ENCODE data around the gene MATN3. TPM values are rescaled to one million over a fixed set of nuclear protein-coding genes. Genes with fewer than 3 reads are reported as not detected.

The MATN3 gene
- total RNA-seq, 4 donors from 2014 or later: 0.11 to 1.5 (median 0.60) TPM

DNA sequence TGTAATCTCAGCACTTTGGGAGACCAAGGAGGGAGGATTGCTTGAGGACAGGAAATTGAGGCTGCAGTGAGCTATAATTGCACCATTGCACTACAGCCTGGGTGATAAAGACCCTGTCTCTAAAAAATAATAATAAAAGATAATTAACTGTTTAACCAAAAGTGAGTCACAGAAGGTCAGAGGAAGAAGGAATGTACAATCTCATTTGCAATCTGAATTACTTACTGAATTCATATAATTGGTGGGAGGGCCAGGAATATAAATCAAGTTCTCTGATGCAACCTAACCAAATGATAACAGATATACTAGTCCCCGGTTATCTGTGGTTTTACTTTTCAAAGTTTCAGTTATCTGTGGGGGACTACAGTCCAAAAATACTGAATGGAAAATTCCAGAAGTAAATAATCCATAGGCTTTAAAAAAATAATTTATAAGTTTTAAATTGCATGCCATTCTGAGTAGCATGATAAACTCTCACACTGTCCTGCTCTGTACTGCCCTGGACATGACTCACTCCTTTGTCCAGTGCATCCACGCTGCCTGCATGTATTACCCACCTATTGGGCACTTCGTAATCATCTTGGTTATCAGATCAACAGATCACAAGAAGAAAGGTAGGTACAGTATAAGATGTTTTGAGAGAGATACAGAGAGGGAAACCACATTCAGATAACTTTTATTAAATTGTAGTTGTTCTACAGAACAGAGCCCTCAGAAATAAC lies 12.8 kb upstream of the MATN3 start:
- H3K4me3 ChIP-seq (ENCODE audit: low read depth, poor library complexity, severe bottlenecking): no peak overlapping the region
- TF ChIP-seq, protein P1, sequence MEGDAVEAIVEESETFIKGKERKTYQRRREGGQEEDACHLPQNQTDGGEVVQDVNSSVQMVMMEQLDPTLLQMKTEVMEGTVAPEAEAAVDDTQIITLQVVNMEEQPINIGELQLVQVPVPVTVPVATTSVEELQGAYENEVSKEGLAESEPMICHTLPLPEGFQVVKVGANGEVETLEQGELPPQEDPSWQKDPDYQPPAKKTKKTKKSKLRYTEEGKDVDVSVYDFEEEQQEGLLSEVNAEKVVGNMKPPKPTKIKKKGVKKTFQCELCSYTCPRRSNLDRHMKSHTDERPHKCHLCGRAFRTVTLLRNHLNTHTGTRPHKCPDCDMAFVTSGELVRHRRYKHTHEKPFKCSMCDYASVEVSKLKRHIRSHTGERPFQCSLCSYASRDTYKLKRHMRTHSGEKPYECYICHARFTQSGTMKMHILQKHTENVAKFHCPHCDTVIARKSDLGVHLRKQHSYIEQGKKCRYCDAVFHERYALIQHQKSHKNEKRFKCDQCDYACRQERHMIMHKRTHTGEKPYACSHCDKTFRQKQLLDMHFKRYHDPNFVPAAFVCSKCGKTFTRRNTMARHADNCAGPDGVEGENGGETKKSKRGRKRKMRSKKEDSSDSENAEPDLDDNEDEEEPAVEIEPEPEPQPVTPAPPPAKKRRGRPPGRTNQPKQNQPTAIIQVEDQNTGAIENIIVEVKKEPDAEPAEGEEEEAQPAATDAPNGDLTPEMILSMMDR (IDR thresholded peaks at IDR 0.05): no peak
- no peak for TF ChIP-seq POLR2A (IDR thresholded peaks at IDR 0.05)
- 82 to 86% methylated on average over 3 of the region's 3 CpGs for WGBS, 2 donors
- intact Hi-C loops (cut with DNase I; ENCODE audit: low total_unique reads): no loop called here
- no peak for DNase-seq (ENCODE audit: low spot score in 2 of 2)

DNA sequence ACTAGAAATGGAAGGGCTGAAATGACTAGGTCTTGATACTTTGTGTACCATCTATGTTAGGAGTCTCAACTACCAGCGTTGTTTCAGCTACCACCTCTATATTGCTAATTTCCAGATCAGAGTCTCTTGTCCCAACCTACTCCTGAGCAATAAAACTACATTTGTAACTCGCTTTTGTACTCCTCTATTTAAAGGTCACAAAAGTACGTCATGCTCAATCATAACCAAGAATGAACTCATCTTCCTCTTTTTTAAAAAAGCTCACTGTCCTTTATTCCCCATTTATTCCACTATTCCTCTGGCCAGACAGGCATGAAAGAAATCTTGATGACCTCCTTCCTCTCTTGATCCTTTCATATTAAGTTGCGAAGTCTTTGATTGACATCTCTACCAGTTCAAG lies 11.2 kb upstream of the MATN3 start:
- no peak overlapping the region for H3K4me3 ChIP-seq (ENCODE audit: low read depth, poor library complexity, severe bottlenecking)
- WGBS, 2 donors: 91 to 94% methylated on average over 4 of the region's 4 CpGs

DNA sequence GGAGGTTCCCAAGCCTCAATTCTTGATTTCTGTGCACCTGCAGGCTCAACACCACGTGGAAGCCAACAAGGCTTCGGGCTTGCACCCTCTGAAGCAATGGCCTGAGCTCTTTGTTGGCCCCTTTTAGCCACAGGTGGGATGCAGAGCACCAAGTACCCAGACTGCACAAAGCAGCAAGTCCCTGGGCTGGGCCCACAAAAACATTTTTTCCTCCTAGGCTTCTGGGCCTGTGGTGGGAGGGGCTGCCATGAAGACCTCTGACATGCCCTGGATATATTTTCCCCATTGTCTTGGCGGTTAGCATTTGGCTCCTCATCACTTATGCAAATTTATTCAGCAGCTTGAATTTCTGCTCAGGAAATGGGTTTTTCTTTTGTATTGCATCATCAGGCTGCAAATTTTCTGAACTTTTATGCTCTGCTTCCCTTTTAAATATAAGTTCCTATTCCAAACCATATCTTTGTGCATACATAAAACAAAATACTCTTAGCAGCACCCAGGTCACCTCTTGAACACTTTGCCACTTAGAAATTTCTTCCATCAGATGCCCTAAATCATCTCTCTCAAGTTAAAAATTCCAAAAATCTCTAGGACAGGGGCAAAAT lies 9.0 kb upstream of the MATN3 start:
- no peak overlapping the region for H3K4me3 ChIP-seq (ENCODE audit: low read depth, poor library complexity, severe bottlenecking)
- TF ChIP-seq POLR2A (IDR thresholded peaks at IDR 0.05): no peak
- TF ChIP-seq, protein P1 (IDR thresholded peaks at IDR 0.05): no peak
- intact Hi-C loops (cut with DNase I; ENCODE audit: low total_unique reads): no loop called here
- no peak for DNase-seq (ENCODE audit: low spot score in 2 of 2)
- 91 to 95% methylated on average over 3 of the region's 3 CpGs for WGBS, 2 donors

More for the DNA sequence above, 11.2 kb upstream of the MATN3 start:
- intact Hi-C loops (cut with DNase I; ENCODE audit: low total_unique reads): no loop called here
- DNase-seq (ENCODE audit: low spot score in 2 of 2): no peak
- TF ChIP-seq, protein P1 (IDR thresholded peaks at IDR 0.05): no peak
- TF ChIP-seq POLR2A (IDR thresholded peaks at IDR 0.05): no peak

DNA sequence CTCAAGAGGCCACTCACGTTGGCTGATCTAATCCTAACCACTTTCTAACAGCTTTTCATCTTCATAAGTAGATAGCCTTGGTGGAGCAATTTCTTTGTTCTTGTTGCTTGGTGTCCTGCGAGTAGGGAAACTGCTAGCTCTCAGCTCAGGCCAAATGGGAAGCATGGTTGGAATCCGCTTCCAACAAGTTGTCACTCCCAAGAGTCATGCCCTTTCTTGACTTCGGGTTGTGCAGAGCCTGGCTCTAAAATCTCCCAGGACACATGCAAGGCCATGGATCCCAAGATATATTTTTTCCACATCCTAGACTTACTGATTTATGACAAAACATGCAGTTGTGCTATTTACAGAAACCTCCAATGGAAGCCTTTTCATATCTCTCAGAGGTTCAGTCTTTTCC lies 7.3 kb upstream of the MATN3 start:
- DNase-seq (ENCODE audit: low spot score in 2 of 2): no peak
- H3K4me3 ChIP-seq (ENCODE audit: low read depth, poor library complexity, severe bottlenecking): no peak overlapping the region
- intact Hi-C loops (cut with DNase I; ENCODE audit: low total_unique reads): no loop called here
- 70 to 91% methylated on average over 4 of the region's 4 CpGs for whole genome bisulfite sequencing, 2 donors
- TF ChIP-seq, protein P1 (IDR thresholded peaks at IDR 0.05): no peak
- TF ChIP-seq POLR2A (IDR thresholded peaks at IDR 0.05): no peak

DNA sequence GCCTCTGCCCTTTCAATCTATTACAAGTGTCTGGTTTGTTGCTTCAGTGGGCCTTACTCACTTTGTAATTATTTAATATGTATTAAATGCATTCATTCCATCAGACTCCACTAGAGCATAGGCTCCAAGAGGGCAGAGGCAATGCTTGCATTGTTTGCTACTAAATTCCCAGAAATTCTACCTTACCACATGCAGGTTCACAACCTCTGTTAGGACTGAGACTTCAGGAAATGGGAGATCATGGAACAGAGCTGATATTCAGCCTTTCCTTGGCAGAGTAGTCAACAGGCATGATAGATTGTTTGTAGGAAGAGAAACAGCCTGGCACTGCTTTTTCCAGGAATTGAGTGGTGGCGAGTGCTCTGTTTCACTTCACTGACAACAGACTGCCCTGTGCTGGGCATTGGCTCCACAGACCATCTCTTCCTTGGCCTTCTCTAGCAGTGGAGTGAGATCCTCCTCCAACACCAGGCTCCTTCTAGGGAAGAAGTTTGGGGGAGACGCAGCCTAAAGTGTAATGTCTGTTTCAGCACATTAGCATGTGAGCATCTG lies 6.2 kb upstream of the MATN3 start:
- intact Hi-C loops (cut with DNase I; ENCODE audit: low total_unique reads): no loop called here

More for the DNA sequence above, 6.2 kb upstream of the MATN3 start:
- TF ChIP-seq, protein P1 (IDR thresholded peaks at IDR 0.05): no peak
- TF ChIP-seq POLR2A (IDR thresholded peaks at IDR 0.05): no peak
- DNase-seq (ENCODE audit: low spot score in 2 of 2): no peak
- H3K4me3 ChIP-seq (ENCODE audit: low read depth, poor library complexity, severe bottlenecking): no peak overlapping the region
- 83 to 93% methylated on average over 2 of the region's 2 CpGs for WGBS, 2 donors

Measured in lower leg skin (tissue), 4 donors.